Transverse colon (tissue), 4 donors: ENCODE results near the gene SMAD3.

ENCODE experiments used
- EP300 ChIP-seq: sonication (generic); formaldehyde crosslinking; IDR thresholded peaks from one replicate; pipeline ENCODE4 v1.6.1; 2017; ENCODE audit warnings: antibody characterized with exemption, low read depth
- POLR2A ChIP-seq: fragments of 450-650 bp; IDR thresholded peaks from one replicate; pipeline ENCODE4 v1.6.1; 2016; ENCODE audit warnings: antibody characterized with exemption, mild to moderate bottlenecking, moderate library complexity
- POLR2AphosphoS5 ChIP-seq, 3 donors: sonication (generic); formaldehyde crosslinking; IDR thresholded peaks; one replicate each; pipeline ENCODE4 v1.6.1; 2016; ENCODE audit warnings: antibody characterized with exemption in 3 of 3
- TF ChIP-seq, protein P1 (sequence below), 5 experiments: fragments of 200-600 bp in 3 of 5; fragments of 450-650 bp in 2 of 5; sonication (generic) in 3 of 5; IDR thresholded peaks; 1 replicate in 2 of 5; 2 replicates in 3 of 5; pipeline ENCODE4 v1.5.1; 2016 to 2017; ENCODE audit warnings: antibody characterized with exemption in 5 of 5, inconsistent platforms in 3 of 5, mild to moderate bottlenecking in 2 of 5, moderate library complexity in 1 of 5

GRCh38 chr15:67199881-67200763 is 134.7 kb downstream of the SMAD3 start:
- TF ChIP-seq, protein P1, sequence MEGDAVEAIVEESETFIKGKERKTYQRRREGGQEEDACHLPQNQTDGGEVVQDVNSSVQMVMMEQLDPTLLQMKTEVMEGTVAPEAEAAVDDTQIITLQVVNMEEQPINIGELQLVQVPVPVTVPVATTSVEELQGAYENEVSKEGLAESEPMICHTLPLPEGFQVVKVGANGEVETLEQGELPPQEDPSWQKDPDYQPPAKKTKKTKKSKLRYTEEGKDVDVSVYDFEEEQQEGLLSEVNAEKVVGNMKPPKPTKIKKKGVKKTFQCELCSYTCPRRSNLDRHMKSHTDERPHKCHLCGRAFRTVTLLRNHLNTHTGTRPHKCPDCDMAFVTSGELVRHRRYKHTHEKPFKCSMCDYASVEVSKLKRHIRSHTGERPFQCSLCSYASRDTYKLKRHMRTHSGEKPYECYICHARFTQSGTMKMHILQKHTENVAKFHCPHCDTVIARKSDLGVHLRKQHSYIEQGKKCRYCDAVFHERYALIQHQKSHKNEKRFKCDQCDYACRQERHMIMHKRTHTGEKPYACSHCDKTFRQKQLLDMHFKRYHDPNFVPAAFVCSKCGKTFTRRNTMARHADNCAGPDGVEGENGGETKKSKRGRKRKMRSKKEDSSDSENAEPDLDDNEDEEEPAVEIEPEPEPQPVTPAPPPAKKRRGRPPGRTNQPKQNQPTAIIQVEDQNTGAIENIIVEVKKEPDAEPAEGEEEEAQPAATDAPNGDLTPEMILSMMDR (IDR thresholded peaks at IDR 0.05), result no peak
- no peak for TF ChIP-seq POLR2A
- no peak for TF ChIP-seq EP300
- TF ChIP-seq POLR2AphosphoS5 (IDR thresholded peaks at IDR 0.05), result no peak
